Stimulated activated CD8-positive, alpha-beta memory T cell treated with anti-CD3 and anti-CD28 coated beads, Interleukin-2, amount 100 ng/mL, for 48 hours (primary cell): Measurements from ENCODE around the gene ADCY4.
"Not testable (repeated sequence)": the region's sequence is repeated elsewhere in the genome, so short reads cannot be mapped to it uniquely, and the experiment has no call there.

Experiments
- DNase-seq, 2 donors: peaks; one replicate each; pipeline ENCODE4 v3.0.0-alpha.2; 2020; ENCODE audit warnings: low read depth in 2 of 2

Gene ADCY4

GRCh38 chr14:24338843-24339242 is 4.0 kb upstream of the ADCY4 start:
- DNase-seq, result no peak

- no peak for DNase-seq
Measured at GRCh38 chr14:24337824-24338175, 2.9 kb upstream of the ADCY4 start.

- DNase-seq, result no peak
Measured at GRCh38 chr14:24337144-24337823, 2.4 kb upstream of the ADCY4 start.

- no peak for DNase-seq
Measured at GRCh38 chr14:24335461-24336171, 745 bp upstream of the ADCY4 start.

DNA sequence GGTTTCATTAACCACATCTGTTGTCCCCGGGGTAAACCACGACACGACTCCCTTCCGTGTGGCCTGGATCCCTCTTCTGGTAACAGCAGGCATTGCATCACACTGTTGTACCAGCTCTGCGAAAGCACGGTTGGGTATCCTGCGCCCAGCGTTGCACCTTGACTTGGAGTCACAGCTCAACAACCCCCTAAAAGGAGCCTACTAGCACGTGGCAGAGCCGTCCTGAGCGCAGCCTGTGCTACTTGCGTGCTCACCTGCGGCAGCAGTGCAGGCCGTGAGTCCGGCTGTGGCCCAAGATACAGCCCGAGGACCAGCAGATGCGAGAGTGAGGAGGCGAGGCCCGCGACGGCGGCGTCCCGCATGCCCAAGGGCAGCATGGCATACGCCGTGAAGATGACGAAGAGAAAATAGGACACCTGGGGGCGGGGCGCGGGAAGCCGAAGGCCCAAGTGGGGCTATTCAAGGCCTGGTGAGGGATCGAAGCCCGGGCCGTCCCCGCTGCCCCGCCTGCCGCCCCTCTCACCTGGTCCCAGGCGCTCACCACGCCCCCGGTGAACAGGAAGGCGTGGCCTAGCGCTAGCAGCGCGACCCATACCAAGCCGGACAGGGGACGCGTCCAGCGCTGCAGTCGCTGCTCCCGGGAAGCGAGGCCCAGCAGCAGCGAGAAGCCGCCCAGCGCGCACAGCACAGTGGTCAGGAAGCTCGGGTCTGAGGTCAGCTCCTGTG is 2.4 kb downstream of the ADCY4 start:
- DNase-seq, result peak; percentile 64 to 66

DNA sequence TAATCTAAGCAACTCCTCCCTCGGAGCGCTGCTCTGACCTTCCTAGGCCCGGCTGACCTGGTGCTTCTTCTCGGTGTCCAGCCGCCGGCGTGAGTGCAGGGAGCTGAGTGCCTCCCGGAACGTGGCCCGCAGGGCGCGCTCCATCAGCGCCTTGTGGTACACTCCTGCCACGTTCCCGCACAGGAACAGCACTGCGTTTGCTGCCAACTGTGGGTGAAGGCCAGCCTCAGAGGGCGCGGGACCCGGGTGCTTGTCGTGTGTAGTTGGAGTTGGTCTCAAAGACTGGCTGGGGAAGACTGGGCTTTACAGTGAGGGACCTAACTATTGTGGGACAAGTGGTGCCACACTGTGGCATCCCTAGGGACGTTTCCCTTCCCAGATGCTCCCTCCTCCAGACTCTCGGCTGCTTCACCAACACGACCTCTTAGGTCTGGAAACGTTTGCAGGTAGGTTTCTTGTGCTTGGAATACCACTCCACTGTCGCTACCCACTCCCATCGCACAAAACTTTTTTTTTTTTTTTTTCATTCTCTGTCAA is 3.1 kb downstream of the ADCY4 start:
- no peak for DNase-seq

- no peak for DNase-seq
Measured at GRCh38 chr14:24330973-24331674, 3.7 kb downstream of the ADCY4 start.

DNA sequence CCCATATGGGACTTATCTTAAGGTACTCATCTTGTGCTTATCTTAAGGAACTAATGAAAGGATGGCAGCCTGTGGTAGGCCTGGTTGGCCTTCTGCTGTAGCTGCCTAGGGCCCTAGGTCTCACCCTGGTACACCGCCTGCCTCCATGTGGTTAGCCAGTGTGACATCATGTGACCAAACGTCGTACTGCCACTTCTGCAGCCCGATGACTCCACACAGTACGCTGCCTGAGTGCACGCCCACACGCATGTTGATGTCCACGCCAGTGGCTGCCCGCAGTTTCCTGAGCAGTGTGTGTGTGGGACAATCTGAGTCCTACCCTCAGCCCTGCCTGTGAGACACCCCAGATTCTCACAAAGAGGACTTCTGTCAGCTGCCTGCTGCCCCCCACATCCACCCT is 5.1 kb downstream of the ADCY4 start:
- peak; percentile 46 to 48 for DNase-seq

GRCh38 chr14:24329073-24329663 is 5.7 kb downstream of the ADCY4 start:
- DNase-seq, result no peak

DNA sequence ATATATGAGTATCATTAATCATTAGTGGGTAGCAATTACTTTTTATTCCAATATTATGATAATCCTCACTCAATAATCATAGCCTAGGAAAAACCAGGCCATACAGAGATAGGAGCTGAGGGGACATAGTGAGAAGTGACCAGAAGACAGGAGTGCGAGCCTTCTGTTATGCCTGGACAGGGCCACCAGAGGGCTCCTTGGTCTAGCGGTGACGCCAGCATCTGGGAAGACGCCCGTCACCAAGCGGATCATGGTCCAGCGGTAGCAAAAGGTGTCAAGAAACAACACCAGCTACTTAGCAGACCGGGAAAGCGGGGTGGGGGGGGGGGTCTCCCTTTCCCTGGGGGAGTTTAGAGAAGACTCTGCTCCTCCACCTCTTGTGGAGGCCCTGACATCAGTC is 7.0 kb downstream of the ADCY4 start:
- not testable (repeated sequence) for DNase-seq

GRCh38 chr14:24327303-24327702 is 7.6 kb downstream of the ADCY4 start:
- DNase-seq, result no peak

- no peak for DNase-seq
Measured at GRCh38 chr14:24325963-24326362, 8.9 kb downstream of the ADCY4 start.

DNA sequence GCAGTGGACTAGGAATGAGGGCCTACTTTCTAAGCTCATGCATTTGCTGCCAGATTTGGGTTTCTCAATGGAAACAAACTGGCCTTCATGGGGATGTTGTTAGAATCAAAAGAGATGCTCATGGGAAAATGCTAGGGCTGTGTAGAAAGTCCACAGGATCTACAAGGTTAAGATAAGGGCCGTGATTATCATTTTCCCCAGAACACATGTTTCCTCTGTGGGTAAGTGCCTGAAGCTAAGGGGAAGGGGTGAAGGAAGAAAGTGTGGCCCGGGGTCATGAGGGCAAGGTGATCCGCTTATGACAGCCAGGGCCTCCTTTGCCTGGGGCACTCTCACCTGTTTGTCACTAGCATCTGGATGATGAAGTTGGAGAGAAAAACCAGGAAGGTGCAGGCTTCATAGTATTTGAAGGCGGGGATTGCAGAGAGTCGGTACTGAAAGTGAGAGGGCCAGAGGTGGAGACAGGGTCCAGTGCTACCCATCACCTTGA is 9.8 kb downstream of the ADCY4 start:
- no peak for DNase-seq

DNA sequence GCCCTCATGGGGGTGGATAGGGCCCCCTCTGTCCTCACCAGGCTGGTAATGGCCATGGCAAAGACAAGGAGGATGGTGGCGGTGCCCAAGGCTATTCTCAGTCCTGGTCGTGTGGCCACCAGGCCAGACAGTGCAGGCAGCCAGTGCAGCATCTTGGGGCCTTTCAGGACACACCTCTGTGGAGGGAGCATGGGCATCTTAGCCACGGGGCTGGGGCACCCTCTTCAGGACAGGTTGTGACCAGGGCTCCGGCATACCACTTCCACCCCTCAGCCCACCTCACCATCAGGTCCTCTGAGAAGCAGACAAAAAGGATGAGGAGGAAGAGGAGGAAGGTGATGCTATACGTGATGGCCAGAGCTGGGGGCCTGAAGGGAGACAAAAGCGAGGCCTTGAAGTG is 10.8 kb downstream of the ADCY4 start:
- DNase-seq, result no peak

DNA sequence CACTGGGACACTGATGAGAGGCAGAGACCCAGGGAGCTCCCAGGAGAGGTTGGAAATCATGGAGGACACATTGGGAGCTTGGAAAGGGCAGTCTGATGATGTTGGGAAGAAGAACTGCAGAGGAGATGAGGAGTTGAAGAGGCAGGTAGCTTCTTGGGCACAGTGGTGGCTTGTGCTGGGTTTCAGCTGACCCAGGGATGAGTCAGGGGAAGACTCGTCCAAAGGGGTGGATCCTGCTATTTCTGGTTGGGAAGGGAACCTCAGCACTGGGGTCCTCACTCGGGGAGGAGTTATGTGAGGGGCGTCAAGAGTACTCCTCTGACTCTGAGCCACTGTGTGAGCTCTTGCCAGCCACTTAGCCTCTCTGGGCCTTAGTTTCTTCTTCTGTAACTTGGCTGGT is 11.5 kb downstream of the ADCY4 start:
- no peak for DNase-seq

DNA sequence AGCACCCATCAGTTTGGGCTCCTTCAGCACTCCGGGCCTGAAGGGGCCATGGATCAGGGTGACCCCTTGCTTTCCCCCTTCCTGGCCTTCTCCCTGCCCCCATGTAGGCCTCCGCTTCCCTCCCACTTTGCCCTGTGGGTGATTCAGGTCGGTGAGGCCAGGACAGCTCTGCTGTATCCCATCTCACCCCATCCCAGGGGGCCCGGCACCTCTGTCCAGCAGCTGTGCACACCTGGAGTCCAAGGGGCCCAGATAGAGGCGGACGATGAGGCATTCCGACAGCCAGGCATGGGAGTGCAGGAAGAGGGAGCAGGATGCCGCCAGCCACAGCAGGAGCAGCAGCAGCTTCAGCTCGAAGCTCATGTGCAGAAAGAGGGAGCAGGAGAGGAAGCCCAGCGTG is 12.2 kb downstream of the ADCY4 start:
- no peak for DNase-seq

- DNase-seq, result no peak
Measured at GRCh38 chr14:24321212-24321975, 13.5 kb downstream of the ADCY4 start.

- no peak for DNase-seq
Measured at GRCh38 chr14:24317141-24317928, 17.5 kb downstream of the ADCY4 start.

- DNase-seq, result no peak
Measured at GRCh38 chr14:24316597-24316950, 18.3 kb downstream of the ADCY4 start.
